ENCODE data around the gene ZNF174.

ZNF174 gene

DNA sequence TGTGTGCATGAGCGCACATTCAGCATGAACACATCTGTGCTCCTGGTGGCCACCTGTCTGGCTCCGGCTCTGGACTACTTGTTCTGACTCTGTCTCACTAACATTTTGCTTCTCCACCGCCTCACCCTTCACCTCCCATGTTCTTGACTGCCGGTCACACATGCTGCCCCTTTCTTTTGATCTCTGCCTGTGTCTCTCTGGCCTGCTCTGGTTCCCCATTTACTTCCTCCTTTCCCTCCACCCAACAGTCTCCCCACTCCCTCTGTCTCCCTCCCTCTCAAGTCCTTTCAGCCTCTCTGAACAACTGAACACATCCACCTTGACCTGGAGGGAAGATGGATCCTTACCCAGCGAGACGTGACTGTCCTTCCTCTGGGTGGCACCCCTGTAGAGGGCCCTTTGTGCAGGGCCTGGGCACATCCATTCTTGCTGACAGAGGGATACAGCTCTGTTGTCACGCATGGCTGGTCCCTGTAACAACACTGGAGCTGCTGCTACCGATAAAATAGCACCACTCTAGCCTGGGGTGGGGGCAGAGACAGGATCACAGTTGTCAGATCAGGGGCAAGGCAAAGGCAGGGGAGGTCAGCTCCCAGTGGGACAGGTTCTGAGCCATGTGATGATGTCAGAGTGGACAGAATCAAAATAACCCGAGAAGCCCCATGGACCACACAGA, 11.2 kb upstream of the ZNF174 start:
- Histone ChIP-seq H3K4me2 (ENCODE audit: low read depth, low read length, poor library complexity, severe bottlenecking) (no peak overlapping the region), H3K9ac (ENCODE audit: low read depth, low read length, poor library complexity, severe bottlenecking) (no peak overlapping the region), H3F3A (ENCODE audit: low read depth) (no peaks in the 10 kb centered on the region), H2AFZ (ENCODE audit: low read length) (no peak overlapping the region), H3K36me3 (ENCODE audit: insufficient read depth, low read length) (peaks cover 4% of the 10 kb centered on the region; the same call in 1 of the 2 replicates), H3K4me3 (ENCODE audit: low read length, poor library complexity, severe bottlenecking) (no peak overlapping the region), H3K79me2 (ENCODE audit: insufficient read depth, low read length) (no peaks in the 10 kb centered on the region), H3K4me1 (ENCODE audit: insufficient read depth, low read length, poor library complexity, severe bottlenecking) (peaks cover 4% of the 10 kb centered on the region), H3K27me3 (ENCODE audit: insufficient read depth, low read length, poor library complexity, severe bottlenecking) (no peaks in the 10 kb centered on the region), H3K9me2 (replicated peaks; ENCODE audit: low read depth, low read length) (no peaks in the 10 kb centered on the region), H4K20me1 (ENCODE audit: insufficient read depth, low read length, poor library complexity, severe bottlenecking) (no peaks in the 10 kb centered on the region), H3K9me3 (ENCODE audit: insufficient read depth, low read depth, low read length) (no peaks in the 10 kb centered on the region)
- TF ChIP-seq, protein P1, sequence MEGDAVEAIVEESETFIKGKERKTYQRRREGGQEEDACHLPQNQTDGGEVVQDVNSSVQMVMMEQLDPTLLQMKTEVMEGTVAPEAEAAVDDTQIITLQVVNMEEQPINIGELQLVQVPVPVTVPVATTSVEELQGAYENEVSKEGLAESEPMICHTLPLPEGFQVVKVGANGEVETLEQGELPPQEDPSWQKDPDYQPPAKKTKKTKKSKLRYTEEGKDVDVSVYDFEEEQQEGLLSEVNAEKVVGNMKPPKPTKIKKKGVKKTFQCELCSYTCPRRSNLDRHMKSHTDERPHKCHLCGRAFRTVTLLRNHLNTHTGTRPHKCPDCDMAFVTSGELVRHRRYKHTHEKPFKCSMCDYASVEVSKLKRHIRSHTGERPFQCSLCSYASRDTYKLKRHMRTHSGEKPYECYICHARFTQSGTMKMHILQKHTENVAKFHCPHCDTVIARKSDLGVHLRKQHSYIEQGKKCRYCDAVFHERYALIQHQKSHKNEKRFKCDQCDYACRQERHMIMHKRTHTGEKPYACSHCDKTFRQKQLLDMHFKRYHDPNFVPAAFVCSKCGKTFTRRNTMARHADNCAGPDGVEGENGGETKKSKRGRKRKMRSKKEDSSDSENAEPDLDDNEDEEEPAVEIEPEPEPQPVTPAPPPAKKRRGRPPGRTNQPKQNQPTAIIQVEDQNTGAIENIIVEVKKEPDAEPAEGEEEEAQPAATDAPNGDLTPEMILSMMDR (conservative IDR thresholded peaks at IDR 0.05; ENCODE audit: low read length) = no peak
- no peak for TF ChIP-seq EZH2phosphoT487 (IDR thresholded peaks at IDR 0.05; ENCODE audit: borderline replicate concordance)

GRCh38 chr16:3400446-3400778, 603 bp upstream of the ZNF174 start:
- Histone ChIP-seq H3K9ac (ENCODE audit: low read depth, low read length, poor library complexity, severe bottlenecking) (peak overlapping the region; percentile 86), H3K4me2 (ENCODE audit: low read depth, low read length, poor library complexity, severe bottlenecking) (peak overlapping the region; percentile 79), H3K4me3 (ENCODE audit: low read length, poor library complexity, severe bottlenecking) (peak overlapping the region; percentile 98), H3K9me2 (replicated peaks; ENCODE audit: low read depth, low read length) (no peaks in the 10 kb centered on the region), H3K79me2 (ENCODE audit: insufficient read depth, low read length) (peaks cover 33% of the 10 kb centered on the region), H3K4me1 (ENCODE audit: insufficient read depth, low read length, poor library complexity, severe bottlenecking) (peaks cover 4% of the 10 kb centered on the region), H3K36me3 (ENCODE audit: insufficient read depth, low read length) (no peaks in the 10 kb centered on the region), H3K27me3 (ENCODE audit: insufficient read depth, low read length, poor library complexity, severe bottlenecking) (no peaks in the 10 kb centered on the region), H2AFZ (ENCODE audit: low read length) (peak overlapping the region; percentile 82), H3K9me3 (ENCODE audit: insufficient read depth, low read depth, low read length) (no peaks in the 10 kb centered on the region), H3F3A (ENCODE audit: low read depth) (no peaks in the 10 kb centered on the region), H4K20me1 (ENCODE audit: insufficient read depth, low read length, poor library complexity, severe bottlenecking) (no peaks in the 10 kb centered on the region)
- TF ChIP-seq, protein P1 (conservative IDR thresholded peaks at IDR 0.05; ENCODE audit: low read length) = no peak
- TF ChIP-seq EZH2phosphoT487 (IDR thresholded peaks at IDR 0.05; ENCODE audit: borderline replicate concordance) = no peak

- H3K9ac ChIP-seq (ENCODE audit: low read depth, low read length, poor library complexity, severe bottlenecking) = peak overlapping the region; percentile 86
- H3K9me3 ChIP-seq (ENCODE audit: insufficient read depth, low read depth, low read length) = 0 out of 2 replicates have a peak, but pooled peaks cover 2% of the 10 kb centered on the region
- no peak for TF ChIP-seq EZH2phosphoT487 (IDR thresholded peaks at IDR 0.05; ENCODE audit: borderline replicate concordance)
- TF ChIP-seq, protein P1 (conservative IDR thresholded peaks at IDR 0.05; ENCODE audit: low read length) = no peak
- H3K79me2 ChIP-seq (ENCODE audit: insufficient read depth, low read length) = peaks cover 28% of the 10 kb centered on the region
- H4K20me1 ChIP-seq (ENCODE audit: insufficient read depth, low read length, poor library complexity, severe bottlenecking) = no peaks in the 10 kb centered on the region
- H3K27me3 ChIP-seq (ENCODE audit: insufficient read depth, low read length, poor library complexity, severe bottlenecking) = no peaks in the 10 kb centered on the region
- H2AFZ ChIP-seq (ENCODE audit: low read length) = peak overlapping the region; percentile 67
- H3F3A ChIP-seq (ENCODE audit: low read depth) = no peaks in the 10 kb centered on the region
- H3K4me3 ChIP-seq (ENCODE audit: low read length, poor library complexity, severe bottlenecking) = peak overlapping the region; percentile 98
- no peaks in the 10 kb centered on the region for H3K36me3 ChIP-seq (ENCODE audit: insufficient read depth, low read length)
- peak overlapping the region; percentile 84 for H3K4me2 ChIP-seq (ENCODE audit: low read depth, low read length, poor library complexity, severe bottlenecking)
- H3K9me2 ChIP-seq (replicated peaks; ENCODE audit: low read depth, low read length) = no peaks in the 10 kb centered on the region
- peaks cover 4% of the 10 kb centered on the region for H3K4me1 ChIP-seq (ENCODE audit: insufficient read depth, low read length, poor library complexity, severe bottlenecking)
Observed at GRCh38 chr16:3401719-3402397, 843 bp downstream of the ZNF174 start.

All from Loucy (cell line).